Islet precursor cell (in vitro differentiated cells): ENCODE data around the gene BMERB1.

Experiments
- DNase-seq: peaks from one replicate; pipeline ENCODE4 v3.0.0-alpha.2; 2018

Gene BMERB1

DNA sequence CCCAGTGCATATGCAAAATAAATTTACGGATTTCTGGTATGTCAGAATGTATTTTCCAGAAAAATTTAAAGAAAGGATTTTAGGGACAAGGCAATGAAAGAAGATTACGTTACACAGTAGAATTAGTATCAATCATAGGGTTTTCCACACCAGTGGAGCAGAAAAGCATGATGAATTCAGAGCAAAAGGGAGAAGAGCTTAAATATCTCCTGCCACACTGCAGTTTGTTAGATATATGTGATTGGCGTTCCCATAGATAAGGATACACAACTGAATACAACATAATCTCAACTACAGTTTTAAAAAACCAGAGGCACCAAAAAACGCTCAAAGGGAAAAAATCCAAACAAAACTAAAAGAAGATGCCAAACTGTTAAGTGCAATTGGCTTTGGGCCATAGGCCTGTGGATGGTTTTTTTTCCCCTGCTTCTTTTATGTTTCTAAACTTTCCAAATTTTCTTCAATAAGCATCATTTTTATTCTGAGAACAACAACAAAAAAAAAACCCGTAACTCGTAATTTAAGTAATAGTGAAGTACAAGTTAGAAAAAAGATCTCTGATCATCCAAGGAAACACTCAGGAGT, 186.3 kb downstream of the BMERB1 start:
- DNase-seq: no peak

DNA sequence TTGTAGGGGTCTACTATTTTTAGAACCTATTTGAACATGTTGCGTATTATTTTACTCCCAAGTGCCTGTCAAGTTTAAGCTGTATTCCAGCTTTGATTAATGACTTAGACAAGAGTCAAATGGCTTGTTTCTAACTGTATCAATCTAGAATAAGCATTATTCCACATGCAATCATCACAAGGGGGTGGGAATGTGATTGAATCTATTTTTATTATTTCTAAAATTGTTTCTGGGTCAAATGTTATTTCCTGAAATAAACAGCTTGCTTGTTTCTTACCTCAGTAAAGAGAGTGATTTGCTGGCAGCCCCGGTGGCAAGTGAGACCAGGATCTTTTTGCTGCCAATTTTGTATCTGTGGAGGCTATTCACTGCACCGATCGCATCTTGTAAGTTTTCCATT, 187.1 kb downstream of the BMERB1 start:
- DNase-seq: no peak

DNA sequence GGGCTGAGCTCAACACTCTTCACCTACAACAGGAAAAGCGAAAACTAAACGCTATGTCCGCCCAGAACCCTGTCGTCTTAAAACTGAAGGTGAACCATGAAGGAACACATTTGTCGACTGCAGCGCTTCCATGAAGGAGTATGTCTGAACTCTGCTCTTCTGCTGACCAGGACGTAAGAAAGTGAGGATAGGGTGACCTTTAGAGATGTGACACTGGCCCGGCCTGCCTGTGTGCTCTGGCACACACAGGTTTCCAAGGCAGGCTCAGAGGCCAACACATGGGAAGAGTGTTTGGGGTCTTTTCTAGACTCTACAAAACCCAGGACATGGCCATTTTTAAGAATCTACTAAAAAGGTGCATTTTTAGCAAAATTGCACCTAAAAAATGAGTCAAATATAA, 187.5 kb downstream of the BMERB1 start:
- DNase-seq: no peak

- no peak for DNase-seq
Observed at GRCh38 chr16:15631730-15632409, 197.5 kb downstream of the BMERB1 start.

GRCh38 chr16:15635926-15636325, 201.5 kb downstream of the BMERB1 start:
- DNase-seq: no peak

DNA sequence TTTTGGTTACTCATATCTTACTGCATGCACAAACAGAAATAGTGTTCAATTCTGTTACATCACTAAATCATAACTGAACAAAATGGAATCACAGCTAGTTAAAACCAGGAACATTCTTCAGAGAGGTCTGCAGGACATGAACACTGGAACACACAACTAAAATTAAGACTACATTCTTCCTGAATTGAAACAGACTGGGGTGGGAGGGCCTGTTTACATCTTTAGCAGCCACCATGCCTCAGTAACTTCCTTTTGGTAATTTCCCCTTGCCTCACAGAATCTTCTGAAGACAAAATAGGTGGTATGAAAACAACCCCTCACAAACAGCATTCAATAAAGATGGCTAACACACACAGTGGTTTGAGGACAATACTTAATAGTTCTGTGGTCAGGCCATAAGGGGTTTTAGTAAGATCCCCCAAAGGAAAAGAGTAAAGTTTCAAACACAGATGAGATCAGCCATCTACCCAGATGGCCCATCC, 202.0 kb downstream of the BMERB1 start:
- peak; percentile 12 for DNase-seq
